ENCODE data around the gene TMEM271. TPM values are rescaled to one million over a fixed set of nuclear protein-coding genes. Genes with fewer than 3 reads are reported as not detected.

Gene TMEM271
- total RNA-seq, 1 donor = not detected

Other genes with a start within 250 kb of the TMEM271 start
- 11.0 TPM for gene ZNF141, start 238.5 kb downstream of the TMEM271 start, total RNA-seq
- 14.8 TPM for gene ZNF721, start 77.1 kb downstream of the TMEM271 start, total RNA-seq
- 37.7 TPM for gene PIGG, start 77.1 kb downstream of the TMEM271 start, total RNA-seq
- gene PDE6B, start 49.3 kb upstream of the TMEM271 start, total RNA-seq = 36.4 TPM
- 47.7 TPM for gene ATP5ME, start 98.0 kb upstream of the TMEM271 start, total RNA-seq
- 13.2 TPM for gene MYL5, start 98.2 kb upstream of the TMEM271 start, total RNA-seq
- 5.9 TPM for gene SLC49A3, start 112.9 kb upstream of the TMEM271 start, total RNA-seq
- gene PCGF3, start 129.5 kb upstream of the TMEM271 start, total RNA-seq = 51.2 TPM
- gene CPLX1, start 249.8 kb upstream of the TMEM271 start, total RNA-seq = not detected